ENCODE measurements around the gene DLG4. TPM values are rescaled to one million over a fixed set of nuclear protein-coding genes. Genes with fewer than 3 reads are reported as not detected.

DLG4 gene
- total and polyA plus RNA-seq, 2 donors (not counting 1 experiment from before 2014, with no cell fraction given): 2.0 to 12.5 TPM

GRCh38 chr17:7141824-7142223 is 77.8 kb downstream of the DLG4 start:
- H3K4me1 Mint-ChIP-seq: no peaks in the 10 kb centered on the region
- ATAC-seq (ENCODE audit: low read depth): no peak
- Histone ChIP-seq H4K20me1 (ENCODE audit: control insufficient read depth, insufficient read depth, low read length, poor library complexity, severe bottlenecking) (no peaks in the 10 kb centered on the region), H3K9ac (ENCODE audit: low read length) (no peak overlapping the region), H3K4me3 (ENCODE audit: control extremely low read depth in 1 of 5, extremely low read depth in 1 of 5, insufficient read depth in 1 of 5, low read depth in 2 of 5, low read length in 4 of 5) (no peak overlapping the region), H3K4me2 (replicated peaks; ENCODE audit: low read depth, low read length, poor library complexity, severe bottlenecking) (no peak overlapping the region), H3K9me3 (ENCODE audit: control extremely low read depth in 1 of 3, control insufficient read depth in 2 of 3, insufficient read depth in 1 of 3, low read length in 2 of 3) (no peaks in the 10 kb centered on the region), H3K4me1 (ENCODE audit: control insufficient read depth in 2 of 2, insufficient read depth in 2 of 2, low read length in 2 of 2) (no peaks in the 10 kb centered on the region), H3K36me3 (replicated peaks in 1 of 2; ENCODE audit: control extremely low read depth in 1 of 2, control insufficient read depth in 1 of 2, extremely low read depth in 1 of 2, insufficient read depth in 2 of 2, low read length in 1 of 2) (no peaks in the 10 kb centered on the region), H3K79me2 (ENCODE audit: control insufficient read depth, insufficient read depth, low read length) (no peaks in the 10 kb centered on the region), H3K27me3 (replicated peaks in 1 of 4; ENCODE audit: control extremely low read depth in 1 of 4, control insufficient read depth in 3 of 4, insufficient read depth in 4 of 4, low read length in 3 of 4) (peaks cover 0 to 11% (median 3%) of the 10 kb centered on the region in 4 experiments), H2AFZ (ENCODE audit: insufficient read depth, low read depth, low read length, poor library complexity, severe bottlenecking) (no peak overlapping the region), H3K27ac (ENCODE audit: low read length in 2 of 2) (no peak overlapping the region)
- peaks cover 22% of the 10 kb centered on the region for H3K27me3 Mint-ChIP-seq
- no peak overlapping the region for H3K4me3 Mint-ChIP-seq
- intact Hi-C loops (cut with micrococcal nuclease): no loop called here
- no peak overlapping the region for H3K27ac Mint-ChIP-seq
- 92% methylated on average over 7 of the region's 10 CpGs for WGBS (ENCODE audit: insufficient coverage)
- POLR2A ChIA-PET: no interaction called here
- CTCF ChIA-PET: interaction anchor here (0.7 to 11.8 kb wide), 4 partner anchors 8 to 130 kb away, joined by 3 to 584 read pairs (median 3); partner anchors contain the start of gene SLC16A11
- DNase-seq: no peak
- no peak for TF ChIP-seq EZH2 (IDR thresholded peaks at IDR 0.05; ENCODE audit: borderline replicate concordance, insufficient read depth, low read depth, low read length, poor library complexity, severe bottlenecking)
- TF ChIP-seq CTCF (IDR thresholded peaks at IDR 0.05): no peak
- no peaks in the 10 kb centered on the region for H3K9me3 Mint-ChIP-seq (ENCODE audit: insufficient read depth)

- POLR2A ChIA-PET: no interaction called here
- Histone ChIP-seq H3K4me1 (ENCODE audit: control insufficient read depth in 2 of 2, insufficient read depth in 2 of 2, low read length in 2 of 2) (no peaks in the 10 kb centered on the region), H3K9ac (ENCODE audit: low read length) (no peak overlapping the region), H3K9me3 (ENCODE audit: control extremely low read depth in 1 of 3, control insufficient read depth in 2 of 3, insufficient read depth in 1 of 3, low read length in 2 of 3) (no peaks in the 10 kb centered on the region), H3K4me3 (ENCODE audit: control extremely low read depth in 1 of 5, extremely low read depth in 1 of 5, insufficient read depth in 1 of 5, low read depth in 2 of 5, low read length in 4 of 5) (no peak overlapping the region), H3K4me2 (replicated peaks; ENCODE audit: low read depth, low read length, poor library complexity, severe bottlenecking) (no peak overlapping the region), H3K79me2 (ENCODE audit: control insufficient read depth, insufficient read depth, low read length) (no peaks in the 10 kb centered on the region), H2AFZ (ENCODE audit: insufficient read depth, low read depth, low read length, poor library complexity, severe bottlenecking) (no peak overlapping the region), H3K36me3 (replicated peaks in 1 of 2; ENCODE audit: control extremely low read depth in 1 of 2, control insufficient read depth in 1 of 2, extremely low read depth in 1 of 2, insufficient read depth in 2 of 2, low read length in 1 of 2) (no peaks in the 10 kb centered on the region), H3K27ac (ENCODE audit: low read length in 2 of 2) (no peak overlapping the region), H4K20me1 (ENCODE audit: control insufficient read depth, insufficient read depth, low read length, poor library complexity, severe bottlenecking) (no peaks in the 10 kb centered on the region), H3K27me3 (replicated peaks in 1 of 4; ENCODE audit: control extremely low read depth in 1 of 4, control insufficient read depth in 3 of 4, insufficient read depth in 4 of 4, low read length in 3 of 4) (peaks cover 0 to 12% (median 3%) of the 10 kb centered on the region in 4 experiments)
- Mint-ChIP-seq H3K4me3 (no peak overlapping the region), H3K4me1 (peaks cover 6% of the 10 kb centered on the region), H3K27ac (no peak overlapping the region), H3K9me3 (ENCODE audit: insufficient read depth) (no peaks in the 10 kb centered on the region), H3K27me3 (peaks cover 28% of the 10 kb centered on the region)
- ATAC-seq (ENCODE audit: low read depth): no peak
- intact Hi-C loops (cut with micrococcal nuclease): loop anchor here (10.0 kb wide), 2 partner anchors 155 to 295 kb away; partner anchors contain the start of gene YBX2
- WGBS (ENCODE audit: insufficient coverage): 89% methylated on average over 10 of the region's 10 CpGs
- CTCF ChIA-PET: interaction anchor here (11.8 kb wide), 1 partner anchor 91 kb away, joined by 584 read pairs; the partner anchor contains the start of gene SLC16A11
- no peak for TF ChIP-seq CTCF (IDR thresholded peaks at IDR 0.05)
- TF ChIP-seq EZH2 (IDR thresholded peaks at IDR 0.05; ENCODE audit: borderline replicate concordance, insufficient read depth, low read depth, low read length, poor library complexity, severe bottlenecking): no peak
- no peak for DNase-seq
Measured at GRCh38 chr17:7139400-7139799, 80.2 kb downstream of the DLG4 start.

All from B cell (primary cell).